ENCODE results near the gene NTN1.
A peak's percentile ranks its signal among the peaks of the same experiment; 100 is the strongest.

GRCh38 chr17:9115214-9116191, 94.2 kb downstream of the NTN1 start:
- TF ChIP-seq POLR2A (IDR thresholded peaks at IDR 0.05) (no peak), CTCF (IDR thresholded peaks at IDR 0.05) (peak in 9 of 12 donors; percentile 17 to 53 (median 41))

Measured in heart left ventricle (tissue), 13 donors.